WI38 (cell line): ENCODE results near the gene ZSCAN22.

Experiments used
- H3K4me3 ChIP-seq: 2 replicates; pipeline ENCODE4 v1.5.1; 2011; ENCODE audit warnings: low read depth, mild to moderate bottlenecking, control low read depth, low read length
- TF ChIP-seq, protein P1 (sequence below): IDR thresholded peaks from 2 replicates; pipeline ENCODE4 v1.5.1; 2012; ENCODE audit warnings: low read depth, mild to moderate bottlenecking, control low read depth, low read length

ZSCAN22 gene

DNA sequence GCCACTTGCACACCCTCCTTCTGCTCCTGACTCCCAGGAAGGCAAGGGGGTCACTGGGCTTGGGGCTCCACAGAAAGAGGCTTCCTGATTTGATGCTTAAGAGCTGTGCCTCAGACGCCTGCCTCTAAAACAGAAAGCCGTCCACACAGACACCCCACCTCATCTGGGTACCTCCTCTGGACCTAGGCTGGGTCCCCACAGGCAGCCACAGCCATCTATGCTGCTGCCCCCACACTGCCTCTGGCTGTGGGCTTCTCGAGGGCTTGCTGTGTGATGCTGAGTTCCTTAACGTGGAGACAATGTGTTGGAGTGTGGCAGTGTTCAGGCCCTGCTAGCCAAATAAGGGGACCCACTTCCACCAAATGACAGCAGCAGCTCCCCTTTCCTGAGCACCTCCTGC is 8.5 kb upstream of the ZSCAN22 start:
- TF ChIP-seq, protein P1, sequence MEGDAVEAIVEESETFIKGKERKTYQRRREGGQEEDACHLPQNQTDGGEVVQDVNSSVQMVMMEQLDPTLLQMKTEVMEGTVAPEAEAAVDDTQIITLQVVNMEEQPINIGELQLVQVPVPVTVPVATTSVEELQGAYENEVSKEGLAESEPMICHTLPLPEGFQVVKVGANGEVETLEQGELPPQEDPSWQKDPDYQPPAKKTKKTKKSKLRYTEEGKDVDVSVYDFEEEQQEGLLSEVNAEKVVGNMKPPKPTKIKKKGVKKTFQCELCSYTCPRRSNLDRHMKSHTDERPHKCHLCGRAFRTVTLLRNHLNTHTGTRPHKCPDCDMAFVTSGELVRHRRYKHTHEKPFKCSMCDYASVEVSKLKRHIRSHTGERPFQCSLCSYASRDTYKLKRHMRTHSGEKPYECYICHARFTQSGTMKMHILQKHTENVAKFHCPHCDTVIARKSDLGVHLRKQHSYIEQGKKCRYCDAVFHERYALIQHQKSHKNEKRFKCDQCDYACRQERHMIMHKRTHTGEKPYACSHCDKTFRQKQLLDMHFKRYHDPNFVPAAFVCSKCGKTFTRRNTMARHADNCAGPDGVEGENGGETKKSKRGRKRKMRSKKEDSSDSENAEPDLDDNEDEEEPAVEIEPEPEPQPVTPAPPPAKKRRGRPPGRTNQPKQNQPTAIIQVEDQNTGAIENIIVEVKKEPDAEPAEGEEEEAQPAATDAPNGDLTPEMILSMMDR: no peak

DNA sequence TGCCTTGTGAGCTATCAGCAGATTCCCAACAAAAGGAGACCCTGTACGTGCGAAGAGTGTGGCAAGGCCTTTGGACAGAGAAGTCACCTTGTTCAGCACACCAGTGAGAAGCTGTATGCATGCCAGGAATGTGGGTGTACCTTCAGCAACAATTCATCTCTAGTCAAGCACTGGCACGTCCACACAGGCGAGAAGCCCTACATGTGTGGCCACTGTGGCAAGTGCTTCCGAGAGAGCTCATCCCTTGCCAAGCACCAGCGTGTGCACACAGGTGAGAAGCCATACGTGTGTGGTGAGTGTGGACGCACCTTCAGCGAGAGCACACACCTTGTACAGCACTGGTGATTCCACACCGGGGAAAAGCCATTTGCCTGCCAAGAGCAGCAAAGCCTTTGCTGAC is 7.6 kb upstream of the ZSCAN22 start:
- no peak overlapping the region for H3K4me3 ChIP-seq
- TF ChIP-seq, protein P1: no peak

More for the DNA sequence above, 8.5 kb upstream of the ZSCAN22 start:
- H3K4me3 ChIP-seq: no peak overlapping the region

DNA sequence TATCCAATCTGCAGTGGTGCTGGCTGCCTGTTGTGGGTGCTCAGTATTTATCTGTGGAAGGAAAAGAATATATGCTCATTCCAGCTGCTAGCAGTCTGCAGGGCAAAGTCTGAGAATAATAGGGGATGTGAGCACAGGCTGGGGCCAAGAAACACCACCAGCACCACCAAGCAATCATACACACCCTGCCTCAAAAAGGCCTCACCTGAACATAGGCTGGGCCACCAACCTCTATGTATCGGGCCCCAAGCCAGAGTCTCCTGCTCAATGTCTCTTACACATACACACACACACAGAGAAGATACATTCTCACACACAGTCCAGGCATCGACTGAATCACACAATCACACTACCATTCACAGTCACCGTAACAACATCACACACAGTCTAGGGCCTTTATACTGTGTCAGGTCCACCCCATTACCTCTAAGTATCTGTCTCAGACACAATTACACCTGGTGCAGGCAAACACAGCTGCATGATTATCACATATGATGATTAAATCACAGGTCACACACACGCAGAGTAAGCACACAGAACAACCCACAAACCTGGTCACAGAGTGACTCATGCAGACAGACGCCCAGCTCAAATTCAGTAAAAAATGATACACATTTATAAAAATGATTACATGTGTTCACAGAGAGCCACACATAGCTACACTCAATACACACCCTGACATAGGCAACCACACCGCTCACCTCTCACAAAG is 1.3 kb upstream of the ZSCAN22 start:
- H3K4me3 ChIP-seq: peak overlapping the region; percentile 90
- TF ChIP-seq, protein P1: no peak

DNA sequence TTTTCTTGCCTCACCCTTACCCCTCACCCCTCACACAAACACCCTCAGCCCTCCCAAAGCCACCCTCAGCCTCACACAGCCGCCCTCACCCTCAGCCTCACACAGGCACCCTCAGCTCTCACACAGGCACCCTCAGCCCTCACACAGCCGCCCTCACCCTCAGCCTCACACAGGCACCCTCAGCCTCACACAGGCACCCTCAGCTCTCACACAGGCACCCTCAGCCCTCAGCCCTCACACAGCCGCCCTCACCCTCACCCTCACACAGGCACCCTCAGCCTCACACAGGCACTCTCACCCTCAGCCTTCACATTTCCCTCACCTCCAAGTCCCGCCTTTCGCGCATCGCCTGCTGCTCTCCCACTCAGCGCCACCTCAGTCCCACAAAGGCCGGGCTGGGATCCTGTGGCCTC is 287 bp upstream of the ZSCAN22 start:
- H3K4me3 ChIP-seq: peak overlapping the region; percentile 90
- TF ChIP-seq, protein P1: no peak

DNA sequence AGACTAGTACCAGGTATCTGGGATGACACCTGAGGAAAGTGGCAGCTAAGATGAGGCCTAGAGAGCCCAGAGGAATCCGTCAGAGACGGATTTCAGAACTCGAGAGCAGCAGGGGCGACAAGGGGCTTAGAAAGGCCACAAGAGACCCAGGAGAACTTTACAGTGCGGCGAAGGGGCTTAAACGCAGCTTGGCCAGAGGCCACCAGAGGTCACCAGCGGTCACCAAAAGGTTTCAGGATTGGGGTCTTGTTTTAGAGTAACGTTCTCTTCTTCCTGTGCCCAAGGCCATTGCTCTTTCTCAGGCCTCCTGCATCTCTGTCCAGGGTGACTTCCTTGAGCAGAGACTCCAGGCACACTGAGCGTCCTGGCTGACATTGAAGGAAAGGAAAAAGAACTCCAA is 2.2 kb downstream of the ZSCAN22 start:
- TF ChIP-seq, protein P1: no peak
- H3K4me3 ChIP-seq: no peak overlapping the region

DNA sequence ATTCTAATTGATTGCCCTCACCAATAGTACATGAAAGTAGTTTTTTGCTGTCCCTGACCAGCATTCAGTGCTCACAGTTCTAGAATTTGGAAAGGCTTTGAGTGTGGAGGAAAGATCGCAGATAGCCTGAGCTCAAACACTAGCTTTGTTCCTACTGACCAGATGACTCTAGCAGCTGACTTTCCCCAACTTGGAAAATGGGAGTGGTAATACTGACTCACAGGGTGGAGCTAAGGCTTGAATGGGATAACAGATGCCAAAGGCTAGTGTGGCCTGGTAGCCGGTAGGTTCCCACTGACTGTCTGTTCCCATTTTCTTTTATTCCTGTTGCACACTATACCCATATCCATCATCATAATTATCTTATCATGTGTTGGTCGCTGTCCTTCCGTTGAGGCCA is 3.7 kb downstream of the ZSCAN22 start:
- H3K4me3 ChIP-seq: no peak overlapping the region
- TF ChIP-seq, protein P1: no peak

DNA sequence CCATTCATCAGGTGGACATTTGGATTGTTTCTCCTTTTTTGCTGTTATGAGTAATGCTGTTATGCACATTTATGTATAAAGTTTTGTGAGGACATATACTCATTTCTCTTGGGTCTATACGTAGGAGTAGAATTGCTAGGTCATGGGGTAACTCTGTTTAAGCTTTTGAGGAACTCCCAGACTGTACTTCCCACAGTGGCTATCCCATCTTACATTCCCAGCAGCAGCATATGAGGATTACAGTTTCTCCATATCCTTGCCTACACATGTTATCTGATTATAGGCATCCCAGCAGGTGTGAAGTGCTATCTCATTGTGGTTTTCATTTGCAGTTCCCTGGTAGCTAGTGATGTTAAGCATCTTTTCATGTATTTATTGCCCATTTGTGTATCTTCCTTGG is 5.9 kb downstream of the ZSCAN22 start:
- TF ChIP-seq, protein P1: no peak
- H3K4me3 ChIP-seq: no peak overlapping the region
